Measurements from ENCODE around the gene MKI67.

Gene MKI67

GRCh38 chr10:128110339-128110738, 15.9 kb downstream of the MKI67 start:
- no peaks in the 10 kb centered on the region for H3K4me1 Mint-ChIP-seq
- no peak for TF ChIP-seq CTCF (IDR thresholded peaks at IDR 0.05)
- peaks cover 3% of the 10 kb centered on the region for H3K27me3 Mint-ChIP-seq (ENCODE audit: low read depth, poor library complexity)
- no peaks in the 10 kb centered on the region for H3K9me3 Mint-ChIP-seq
- H3K27ac Mint-ChIP-seq, result no peak overlapping the region
- DNase-seq, result no peak
- no peak overlapping the region for H3K4me3 Mint-ChIP-seq
- peaks cover 46% of the 10 kb centered on the region for H3K36me3 Mint-ChIP-seq (ENCODE audit: low read depth)

- Mint-ChIP-seq H3K4me3 (no peak overlapping the region), H3K27ac (no peak overlapping the region), H3K4me1 (no peaks in the 10 kb centered on the region), H3K27me3 (ENCODE audit: low read depth, poor library complexity) (peaks cover 3% of the 10 kb centered on the region), H3K9me3 (no peaks in the 10 kb centered on the region), H3K36me3 (ENCODE audit: low read depth) (peaks cover 42% of the 10 kb centered on the region)
- no peak for TF ChIP-seq CTCF (IDR thresholded peaks at IDR 0.05)
- no peak for DNase-seq
Observed at GRCh38 chr10:128109707-128110106, 16.5 kb downstream of the MKI67 start.

GRCh38 chr10:128105383-128105782, 20.8 kb downstream of the MKI67 start:
- no peak overlapping the region for H3K4me3 Mint-ChIP-seq
- H3K4me1 Mint-ChIP-seq, result no peaks in the 10 kb centered on the region
- DNase-seq, result no peak
- no peaks in the 10 kb centered on the region for H3K9me3 Mint-ChIP-seq
- no peaks in the 10 kb centered on the region for H3K27me3 Mint-ChIP-seq (ENCODE audit: low read depth, poor library complexity)
- H3K36me3 Mint-ChIP-seq (ENCODE audit: low read depth), result peaks cover 20% of the 10 kb centered on the region
- H3K27ac Mint-ChIP-seq, result no peak overlapping the region
- no peak for TF ChIP-seq CTCF (IDR thresholded peaks at IDR 0.05)

- no peak for TF ChIP-seq CTCF (IDR thresholded peaks at IDR 0.05)
- Mint-ChIP-seq H3K27ac (no peak overlapping the region), H3K9me3 (no peaks in the 10 kb centered on the region), H3K27me3 (ENCODE audit: low read depth, poor library complexity) (no peaks in the 10 kb centered on the region), H3K36me3 (ENCODE audit: low read depth) (peaks cover 30% of the 10 kb centered on the region), H3K4me3 (no peak overlapping the region), H3K4me1 (no peaks in the 10 kb centered on the region)
- no peak for DNase-seq
Observed at GRCh38 chr10:128103229-128103714, 23.0 kb downstream of the MKI67 start.

GRCh38 chr10:128102480-128103228, 23.6 kb downstream of the MKI67 start:
- Mint-ChIP-seq H3K4me3 (no peak overlapping the region), H3K27me3 (ENCODE audit: low read depth, poor library complexity) (no peaks in the 10 kb centered on the region), H3K27ac (no peak overlapping the region), H3K36me3 (ENCODE audit: low read depth) (peaks cover 36% of the 10 kb centered on the region), H3K4me1 (no peaks in the 10 kb centered on the region), H3K9me3 (no peaks in the 10 kb centered on the region)
- no peak for DNase-seq
- TF ChIP-seq CTCF (IDR thresholded peaks at IDR 0.05), result no peak

GRCh38 chr10:128101901-128102300, 24.3 kb downstream of the MKI67 start:
- DNase-seq, result no peak
- Mint-ChIP-seq H3K9me3 (no peaks in the 10 kb centered on the region), H3K27me3 (ENCODE audit: low read depth, poor library complexity) (no peaks in the 10 kb centered on the region), H3K36me3 (ENCODE audit: low read depth) (peaks cover 40% of the 10 kb centered on the region), H3K4me3 (no peak overlapping the region), H3K4me1 (no peaks in the 10 kb centered on the region), H3K27ac (no peak overlapping the region)
- TF ChIP-seq CTCF (IDR thresholded peaks at IDR 0.05), result no peak

Data from nephron progenitor cell (in vitro differentiated cells).